SJSA1 (cell line): ENCODE data around the gene GRIK3. TPM values are rescaled to one million over a fixed set of nuclear protein-coding genes. Genes with fewer than 3 reads are reported as not detected.

Experiments
- DNase-seq, 2 experiments: peaks; one replicate each; pipeline ENCODE4 v3.0.0-alpha.2; 2015 to 2020; ENCODE audit warnings: low spot score in 2 of 2, low read depth in 1 of 2
- H3K27ac ChIP-seq: fragments of 250-450 bp; sonication (Bioruptor Pico); 2 replicates; pipeline ENCODE4 v1.5.1; 2020; ENCODE audit warnings: mild to moderate bottlenecking, moderate library complexity
- H3K27me3 ChIP-seq: fragments of 250-450 bp; sonication (Bioruptor Pico); replicated peaks from 2 replicates; pipeline ENCODE4 v1.5.1; 2020; ENCODE audit warnings: mild to moderate bottlenecking, moderate library complexity
- H3K36me3 ChIP-seq: fragments of 250-450 bp; sonication (Bioruptor Pico); 2 replicates; pipeline ENCODE4 v1.5.1; 2020; ENCODE audit warnings: mild to moderate bottlenecking
- H3K4me1 ChIP-seq: fragments of 250-450 bp; sonication (Bioruptor Pico); replicated peaks from 2 replicates; pipeline ENCODE4 v1.6.1; 2021; ENCODE audit warnings: mild to moderate bottlenecking
- H3K4me3 ChIP-seq: fragments of 250-450 bp; sonication (Bioruptor Pico); 2 replicates; pipeline ENCODE4 v1.5.1; 2020; ENCODE audit warnings: mild to moderate bottlenecking
- H3K9me3 ChIP-seq: fragments of 250-450 bp; sonication (Bioruptor Pico); replicated peaks from 2 replicates; pipeline ENCODE4 v1.5.1; 2020; ENCODE audit warnings: mild to moderate bottlenecking
- total RNA-seq: library from RNA; depleted of rRNA; stranded (reverse); fragments of >200 nt; shearing (Covaris generic); gene quantifications from 2 replicates; pipeline ENCODE4 v1.2.3, GENCODE V29; 2014

The GRIK3 gene
- total RNA-seq, 1 experiment from 2014 or later = not detected

- no peaks in the 10 kb centered on the region for H3K4me1 ChIP-seq
- DNase-seq = no peak
- H3K9me3 ChIP-seq = no peaks in the 10 kb centered on the region
- H3K27ac ChIP-seq = no peak overlapping the region
- H3K4me3 ChIP-seq = no peak overlapping the region
- 0 out of 2 replicates have a peak, but pooled peaks cover 11% of the 10 kb centered on the region for H3K27me3 ChIP-seq
- no peaks in the 10 kb centered on the region for H3K36me3 ChIP-seq
These were observed 25.0 kb upstream of the GRIK3 start for GRCh38 chr1:37059346-37059745.

DNA sequence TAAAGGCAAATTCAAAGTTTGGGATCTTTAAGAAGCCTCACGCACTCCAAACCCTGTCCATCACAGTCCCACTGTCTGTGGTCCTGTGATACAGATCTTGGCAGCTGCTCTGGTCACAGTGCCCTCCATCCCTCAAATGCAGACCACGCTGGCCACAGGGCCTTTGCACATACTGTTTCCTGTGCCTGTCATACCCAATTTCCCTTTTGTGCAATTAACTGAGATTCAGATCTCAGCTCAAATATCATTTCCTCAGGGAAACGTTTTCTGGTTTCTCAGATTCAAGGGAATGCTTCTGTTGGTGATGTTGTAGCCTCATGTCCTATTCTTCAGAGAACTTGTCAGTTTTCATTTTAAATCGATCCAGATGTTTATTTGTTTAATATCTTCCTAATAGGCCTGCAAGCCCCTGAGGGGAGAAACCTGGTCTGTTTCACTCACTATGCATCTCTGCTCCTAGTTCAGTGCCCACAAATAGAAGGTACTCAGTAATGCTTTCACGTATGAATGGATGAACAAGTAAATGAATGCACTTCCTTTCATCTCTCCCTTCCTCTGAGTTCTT lies 24.2 kb upstream of the GRIK3 start:
- no peaks in the 10 kb centered on the region for H3K4me1 ChIP-seq
- no peak overlapping the region for H3K27ac ChIP-seq
- no peaks in the 10 kb centered on the region for H3K9me3 ChIP-seq
- DNase-seq = no peak
- 0 out of 2 replicates have a peak, but pooled peaks cover 11% of the 10 kb centered on the region for H3K27me3 ChIP-seq
- no peaks in the 10 kb centered on the region for H3K36me3 ChIP-seq
- H3K4me3 ChIP-seq = no peak overlapping the region

DNA sequence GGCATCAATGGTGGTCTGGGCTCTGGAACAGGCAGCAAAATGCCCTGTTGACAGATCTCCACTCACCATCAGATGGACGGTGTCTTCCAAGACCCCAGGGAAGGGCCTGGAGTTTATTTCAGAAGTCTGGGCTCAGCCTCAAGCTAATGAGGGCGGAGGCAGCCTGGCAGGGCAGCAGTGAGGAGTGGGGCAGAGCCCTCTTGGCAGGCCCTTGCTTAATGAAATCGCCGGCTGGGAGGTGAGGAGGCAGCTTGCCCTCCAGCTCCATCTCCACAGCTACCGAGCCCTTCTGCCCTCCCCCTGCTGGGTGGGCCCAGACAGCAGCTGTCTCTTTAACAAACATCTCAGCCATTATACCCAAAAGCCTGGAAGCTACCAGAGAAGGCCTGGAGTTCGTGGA lies 22.0 kb upstream of the GRIK3 start:
- Histone ChIP-seq H3K27ac (no peak overlapping the region), H3K27me3 (no peaks in the 10 kb centered on the region), H3K4me1 (no peaks in the 10 kb centered on the region), H3K9me3 (no peaks in the 10 kb centered on the region), H3K36me3 (no peaks in the 10 kb centered on the region), H3K4me3 (no peak overlapping the region)
- no peak for DNase-seq

GRCh38 chr1:37055631-37056030 lies 21.3 kb upstream of the GRIK3 start:
- no peaks in the 10 kb centered on the region for H3K27me3 ChIP-seq
- no peaks in the 10 kb centered on the region for H3K4me1 ChIP-seq
- no peak overlapping the region for H3K4me3 ChIP-seq
- DNase-seq = no peak
- H3K27ac ChIP-seq = no peak overlapping the region
- no peaks in the 10 kb centered on the region for H3K36me3 ChIP-seq
- no peaks in the 10 kb centered on the region for H3K9me3 ChIP-seq

DNA sequence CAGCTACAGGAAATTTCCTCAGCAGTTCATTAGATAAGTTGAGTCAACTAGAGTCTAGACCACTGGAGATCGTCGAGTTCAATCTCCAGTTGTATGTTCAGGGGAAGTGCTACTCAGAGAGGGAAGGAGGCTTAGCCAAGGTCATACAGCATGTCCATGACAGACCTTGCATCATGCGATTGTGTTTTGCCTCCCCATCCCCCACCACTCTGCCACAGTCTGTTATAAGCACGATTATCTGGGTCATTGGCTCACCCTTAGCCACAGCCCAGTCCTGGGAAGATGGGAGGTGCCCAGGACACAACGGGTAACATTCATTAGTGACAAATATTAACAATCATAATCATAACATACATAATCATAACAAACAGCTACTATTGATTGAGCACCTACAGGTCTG lies 18.9 kb upstream of the GRIK3 start:
- Histone ChIP-seq H3K4me1 (no peaks in the 10 kb centered on the region), H3K4me3 (no peak overlapping the region), H3K36me3 (no peaks in the 10 kb centered on the region), H3K27me3 (no peaks in the 10 kb centered on the region), H3K9me3 (no peaks in the 10 kb centered on the region), H3K27ac (no peak overlapping the region)
- DNase-seq = no peak

- Histone ChIP-seq H3K36me3 (no peaks in the 10 kb centered on the region), H3K27me3 (no peaks in the 10 kb centered on the region), H3K27ac (no peak overlapping the region), H3K4me3 (no peak overlapping the region), H3K9me3 (no peaks in the 10 kb centered on the region), H3K4me1 (no peaks in the 10 kb centered on the region)
- no peak for DNase-seq
These were observed 17.8 kb upstream of the GRIK3 start for GRCh38 chr1:37052120-37052519.

GRCh38 chr1:37051346-37051745 lies 17.0 kb upstream of the GRIK3 start:
- Histone ChIP-seq H3K27ac (no peak overlapping the region), H3K4me3 (no peak overlapping the region), H3K4me1 (no peaks in the 10 kb centered on the region), H3K36me3 (no peaks in the 10 kb centered on the region), H3K27me3 (no peaks in the 10 kb centered on the region), H3K9me3 (no peaks in the 10 kb centered on the region)
- DNase-seq = no peak

- Histone ChIP-seq H3K27ac (no peak overlapping the region), H3K4me3 (no peak overlapping the region), H3K9me3 (no peaks in the 10 kb centered on the region), H3K27me3 (0 out of 2 replicates have a peak, but pooled peaks cover 3% of the 10 kb centered on the region), H3K36me3 (no peaks in the 10 kb centered on the region), H3K4me1 (no peaks in the 10 kb centered on the region)
- DNase-seq = no peak
These were observed 13.2 kb upstream of the GRIK3 start for GRCh38 chr1:37047542-37047941.

GRCh38 chr1:37043101-37043500 lies 8.8 kb upstream of the GRIK3 start:
- DNase-seq = no peak
- Histone ChIP-seq H3K27ac (no peak overlapping the region), H3K27me3 (0 out of 2 replicates have a peak, but pooled peaks cover 7% of the 10 kb centered on the region), H3K4me1 (no peaks in the 10 kb centered on the region), H3K4me3 (no peak overlapping the region), H3K9me3 (no peaks in the 10 kb centered on the region), H3K36me3 (no peaks in the 10 kb centered on the region)

- H3K4me3 ChIP-seq = no peak overlapping the region
- H3K4me1 ChIP-seq = no peaks in the 10 kb centered on the region
- no peaks in the 10 kb centered on the region for H3K9me3 ChIP-seq
- H3K27me3 ChIP-seq = 0 out of 2 replicates have a peak, but pooled peaks cover 10% of the 10 kb centered on the region
- DNase-seq = no peak
- H3K27ac ChIP-seq = no peak overlapping the region
- no peaks in the 10 kb centered on the region for H3K36me3 ChIP-seq
These were observed 8.2 kb upstream of the GRIK3 start for GRCh38 chr1:37042506-37042905.

GRCh38 chr1:37041483-37041882 lies 7.2 kb upstream of the GRIK3 start:
- Histone ChIP-seq H3K9me3 (no peaks in the 10 kb centered on the region), H3K4me1 (no peaks in the 10 kb centered on the region), H3K27me3 (peaks cover 17% of the 10 kb centered on the region), H3K36me3 (no peaks in the 10 kb centered on the region), H3K27ac (no peak overlapping the region), H3K4me3 (no peak overlapping the region)
- no peak for DNase-seq

- DNase-seq = no peak
- Histone ChIP-seq H3K4me3 (no peak overlapping the region), H3K36me3 (no peaks in the 10 kb centered on the region), H3K4me1 (no peaks in the 10 kb centered on the region), H3K9me3 (no peaks in the 10 kb centered on the region), H3K27ac (no peak overlapping the region), H3K27me3 (peaks cover 23% of the 10 kb centered on the region)
These were observed 6.5 kb upstream of the GRIK3 start for GRCh38 chr1:37040773-37041172.

DNA sequence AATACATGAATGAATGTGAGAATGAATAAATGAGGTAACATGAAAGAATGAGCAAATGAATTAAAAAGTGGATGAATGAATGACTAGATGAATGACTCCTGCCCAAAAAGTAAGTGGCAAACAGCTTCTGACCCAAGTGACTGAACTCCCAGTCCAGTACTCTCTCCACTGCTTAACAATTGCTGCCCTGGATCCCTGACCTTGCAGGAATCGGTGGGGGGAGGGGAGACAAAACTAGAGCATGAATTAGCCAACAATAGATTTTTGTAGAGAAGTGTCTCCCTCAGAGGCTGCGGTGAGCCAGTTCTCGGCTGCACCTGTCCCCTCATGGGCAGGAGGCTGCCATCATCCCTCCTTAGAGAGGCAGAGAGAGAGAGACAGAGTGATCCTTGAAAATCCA lies 5.9 kb upstream of the GRIK3 start:
- no peaks in the 10 kb centered on the region for H3K36me3 ChIP-seq
- DNase-seq = no peak
- H3K27me3 ChIP-seq = peaks cover 27% of the 10 kb centered on the region
- H3K4me3 ChIP-seq = no peak overlapping the region
- H3K4me1 ChIP-seq = no peaks in the 10 kb centered on the region
- H3K9me3 ChIP-seq = no peaks in the 10 kb centered on the region
- H3K27ac ChIP-seq = no peak overlapping the region

DNA sequence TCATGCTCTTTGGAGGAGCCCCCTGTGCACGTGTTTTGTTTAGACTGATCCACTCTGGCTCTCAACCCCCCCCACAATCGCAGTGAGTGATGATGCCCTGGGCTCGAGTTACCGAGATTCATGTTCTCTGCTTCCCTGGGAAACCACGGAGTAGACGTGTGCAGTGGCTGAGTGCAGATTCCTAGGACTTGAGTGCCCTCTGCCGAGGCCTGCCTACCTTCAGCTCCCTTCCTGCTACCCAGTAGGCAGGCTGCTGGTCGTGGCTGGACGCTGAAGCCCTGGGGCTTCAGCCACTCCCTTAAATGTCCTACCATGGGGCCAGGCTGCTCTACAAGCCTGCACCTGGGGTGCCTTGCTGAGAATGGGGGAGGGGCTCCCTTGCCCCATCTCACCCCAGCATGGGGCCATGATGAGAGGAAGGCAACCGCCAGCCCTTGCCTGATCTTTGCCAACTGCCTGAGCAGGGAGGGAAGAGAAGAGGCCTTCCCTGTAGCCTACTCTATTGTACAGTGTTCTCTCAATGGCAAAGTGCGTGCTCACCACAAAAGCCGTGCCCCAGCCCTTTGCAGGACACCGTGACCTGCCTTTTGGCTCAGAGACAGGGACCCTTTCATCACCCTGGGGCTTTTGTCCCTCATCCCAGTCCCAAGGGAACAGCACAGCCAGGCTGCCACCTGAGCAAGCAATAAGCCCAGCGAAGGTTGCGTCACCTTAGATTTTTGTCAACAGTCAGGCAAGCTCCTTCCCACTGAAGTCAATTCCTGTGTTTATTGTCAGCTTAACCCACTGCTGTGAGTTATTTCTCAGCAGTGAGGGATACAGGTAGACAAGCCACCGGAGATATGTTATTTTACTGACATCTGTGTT lies 4.1 kb upstream of the GRIK3 start:
- no peak overlapping the region for H3K4me3 ChIP-seq
- no peak overlapping the region for H3K27ac ChIP-seq
- no peaks in the 10 kb centered on the region for H3K4me1 ChIP-seq
- H3K27me3 ChIP-seq = peaks cover 43% of the 10 kb centered on the region
- DNase-seq = no peak
- no peaks in the 10 kb centered on the region for H3K9me3 ChIP-seq
- H3K36me3 ChIP-seq = no peaks in the 10 kb centered on the region
